Thyroid gland (tissue), 4 donors: ENCODE results near the gene AUH. TPM values are rescaled to one million over a fixed set of nuclear protein-coding genes. Genes with fewer than 3 reads are reported as not detected.
"Not testable (repeated sequence)": the region's sequence is repeated elsewhere in the genome, so short reads cannot be mapped to it uniquely, and the experiment has no call there.

Source experiments
- DNase-seq, 2 donors: peaks; one replicate each; pipeline ENCODE4 v3.0.0-alpha.2; 2019
- H3K27ac ChIP-seq, 3 donors: fragments of 200-600 bp; sonication (generic); 1 replicate in 2 of 3; 2 replicates in 1 of 3; pipeline ENCODE4 v1.5.1; 2016 to 2019; ENCODE audit warnings: mild to moderate bottlenecking in 1 of 3, moderate library complexity in 1 of 3
- H3K27me3 ChIP-seq: fragments of 200-600 bp; sonication (generic); one replicate; pipeline ENCODE4 v1.5.1; 2019
- H3K36me3 ChIP-seq, 2 donors: fragments of 200-600 bp; sonication (generic); one replicate each; pipeline ENCODE4 v1.5.1; 2016 to 2019
- H3K4me1 ChIP-seq, 2 donors: fragments of 200-600 bp; sonication (generic); one replicate each; pipeline ENCODE4 v1.5.1; 2017 to 2019
- H3K4me3 ChIP-seq, 3 donors: fragments of 200-600 bp; sonication (generic); replicated peaks in 1 of 3; 1 replicate in 2 of 3; 2 replicates in 1 of 3; pipeline ENCODE4 v1.5.1; 2016; ENCODE audit warnings: mild to moderate bottlenecking in 1 of 3
- H3K9me3 ChIP-seq: fragments of 200-600 bp; sonication (generic); one replicate; pipeline ENCODE4 v1.5.1; 2017
- POLR2A ChIP-seq, 2 donors: fragments of 450-650 bp; IDR thresholded peaks; one replicate each; pipeline ENCODE4 v1.6.1; 2017; ENCODE audit warnings: antibody characterized with exemption in 2 of 2, mild to moderate bottlenecking in 2 of 2, moderate library complexity in 1 of 2
- WGBS, 2 donors: methylation state at CpG; one replicate each; pipeline ENCODE4 v1.1.5; 2017; 5-methylcytosine and 5-hydroxymethylcytosine counted together
- intact Hi-C: fragments of 100-400 bp; cut with DNase I; formaldehyde crosslinking; loops from one replicate; pipeline ENCODE4 v1.15.1; 2023
- total RNA-seq, 4 donors: library from RNA; depleted of rRNA; stranded (reverse); fragments of >200 nt; gene quantifications; one replicate each; pipeline ENCODE4 v1.2.3, GENCODE V29; 2016
- TF ChIP-seq, protein P1 (sequence below), 6 experiments: fragments of 200-600 bp in 3 of 6; fragments of 450-650 bp in 3 of 6; sonication (generic) in 3 of 6; IDR thresholded peaks; one replicate each; pipeline ENCODE4 v1.5.1; 2016 to 2019; ENCODE audit warnings: antibody characterized with exemption in 6 of 6, mild to moderate bottlenecking in 2 of 6, inconsistent platforms in 1 of 6, moderate library complexity in 1 of 6

AUH gene
- total RNA-seq, 4 donors from 2014 or later: 57.1 to 83.5 (median 65.2) TPM

- no peak for DNase-seq
- no peak for TF ChIP-seq POLR2A (IDR thresholded peaks at IDR 0.05)
- TF ChIP-seq, protein P1, sequence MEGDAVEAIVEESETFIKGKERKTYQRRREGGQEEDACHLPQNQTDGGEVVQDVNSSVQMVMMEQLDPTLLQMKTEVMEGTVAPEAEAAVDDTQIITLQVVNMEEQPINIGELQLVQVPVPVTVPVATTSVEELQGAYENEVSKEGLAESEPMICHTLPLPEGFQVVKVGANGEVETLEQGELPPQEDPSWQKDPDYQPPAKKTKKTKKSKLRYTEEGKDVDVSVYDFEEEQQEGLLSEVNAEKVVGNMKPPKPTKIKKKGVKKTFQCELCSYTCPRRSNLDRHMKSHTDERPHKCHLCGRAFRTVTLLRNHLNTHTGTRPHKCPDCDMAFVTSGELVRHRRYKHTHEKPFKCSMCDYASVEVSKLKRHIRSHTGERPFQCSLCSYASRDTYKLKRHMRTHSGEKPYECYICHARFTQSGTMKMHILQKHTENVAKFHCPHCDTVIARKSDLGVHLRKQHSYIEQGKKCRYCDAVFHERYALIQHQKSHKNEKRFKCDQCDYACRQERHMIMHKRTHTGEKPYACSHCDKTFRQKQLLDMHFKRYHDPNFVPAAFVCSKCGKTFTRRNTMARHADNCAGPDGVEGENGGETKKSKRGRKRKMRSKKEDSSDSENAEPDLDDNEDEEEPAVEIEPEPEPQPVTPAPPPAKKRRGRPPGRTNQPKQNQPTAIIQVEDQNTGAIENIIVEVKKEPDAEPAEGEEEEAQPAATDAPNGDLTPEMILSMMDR (IDR thresholded peaks at IDR 0.05): no peak
- Histone ChIP-seq H3K36me3 (no peaks in the 10 kb centered on the region), H3K27me3 (no peaks in the 10 kb centered on the region), H3K9me3 (no peaks in the 10 kb centered on the region), H3K27ac (no peak overlapping the region), H3K4me3 (no peak overlapping the region), H3K4me1 (peaks cover 3 to 10% of the 10 kb centered on the region in 2 donors)
- intact Hi-C loops: no loop called here
These were observed 158.9 kb downstream of the AUH start for GRCh38 chr9:91202736-91203283.

- no peaks in the 10 kb centered on the region for H3K9me3 ChIP-seq
- H3K36me3 ChIP-seq: no peaks in the 10 kb centered on the region
- no peak overlapping the region for H3K27ac ChIP-seq
- TF ChIP-seq, protein P1 (IDR thresholded peaks at IDR 0.05): no peak
- no peak for TF ChIP-seq POLR2A (IDR thresholded peaks at IDR 0.05)
- H3K4me3 ChIP-seq: no peak overlapping the region
- no peaks in the 10 kb centered on the region for H3K27me3 ChIP-seq
- no peak for DNase-seq
- intact Hi-C loops: no loop called here
- peaks cover 0 to 8% of the 10 kb centered on the region in 2 donors for H3K4me1 ChIP-seq
- WGBS, 2 donors: 97% methylated on average over 2 of the region's 2 CpGs
These were observed 160.9 kb downstream of the AUH start for GRCh38 chr9:91200692-91201336.

DNA sequence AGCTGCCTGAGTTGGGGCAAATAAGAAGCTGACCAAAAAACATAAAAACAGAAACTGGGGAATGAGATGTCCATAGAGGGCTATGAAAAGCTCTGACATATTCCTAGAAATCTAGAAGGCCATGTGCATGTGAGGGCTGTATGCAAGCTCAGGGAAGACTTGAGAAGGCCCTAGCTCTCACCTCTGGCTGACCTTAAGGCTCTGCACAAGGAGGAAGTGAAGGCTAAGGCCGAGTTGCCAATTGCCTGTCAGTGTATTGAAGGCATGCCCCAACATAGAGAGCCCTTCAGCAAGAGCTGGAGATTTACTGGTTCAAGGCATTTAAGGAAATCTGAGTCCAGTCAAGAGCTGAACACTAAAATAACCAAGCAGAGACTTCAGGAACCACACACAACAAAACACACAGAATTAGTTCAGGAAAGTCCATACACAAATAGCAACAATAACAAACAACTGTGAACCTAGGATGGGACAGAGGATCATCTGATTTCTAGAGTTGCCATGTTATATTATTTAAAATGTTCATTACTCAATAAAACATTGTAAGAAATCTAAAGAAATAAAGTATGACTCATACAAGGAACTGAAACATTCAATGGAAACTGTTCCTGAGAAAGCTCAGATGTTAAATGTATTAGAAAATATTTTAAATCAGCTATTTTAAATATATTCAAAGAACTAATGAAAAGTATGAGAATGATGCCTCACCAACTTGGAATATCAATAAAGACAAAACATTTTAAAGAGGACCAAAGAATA, 161.8 kb downstream of the AUH start:
- H3K36me3 ChIP-seq: no peaks in the 10 kb centered on the region
- no peak overlapping the region for H3K27ac ChIP-seq
- no peaks in the 10 kb centered on the region for H3K9me3 ChIP-seq
- H3K4me3 ChIP-seq: no peak overlapping the region
- H3K4me1 ChIP-seq: peaks cover 0 to 15% of the 10 kb centered on the region in 2 donors
- no peak for TF ChIP-seq POLR2A (IDR thresholded peaks at IDR 0.05)
- TF ChIP-seq, protein P1 (IDR thresholded peaks at IDR 0.05): no peak
- WGBS, 2 donors: 29 to 64% methylated on average over 1 of the region's 1 CpG
- intact Hi-C loops: loop anchor here (10.0 kb wide), 1 partner anchor 225 kb away; the partner anchor contains the start of gene NFIL3
- no peak for DNase-seq
- no peaks in the 10 kb centered on the region for H3K27me3 ChIP-seq

- H3K27me3 ChIP-seq, H3K9me3 ChIP-seq, DNase-seq, H3K4me3 ChIP-seq, H3K36me3 ChIP-seq, H3K27ac ChIP-seq: not testable (repeated sequence)
- peaks cover 9 to 25% of the 10 kb centered on the region in 2 donors for H3K4me1 ChIP-seq
- 97 to 98% methylated on average over 5 of the region's 5 CpGs for WGBS, 2 donors
- intact Hi-C loops: loop anchor here (10.0 kb wide), 1 partner anchor 226 kb away; the partner anchor contains the start of gene NFIL3
These were observed 162.8 kb downstream of the AUH start for GRCh38 chr9:91198881-91199280.

DNA sequence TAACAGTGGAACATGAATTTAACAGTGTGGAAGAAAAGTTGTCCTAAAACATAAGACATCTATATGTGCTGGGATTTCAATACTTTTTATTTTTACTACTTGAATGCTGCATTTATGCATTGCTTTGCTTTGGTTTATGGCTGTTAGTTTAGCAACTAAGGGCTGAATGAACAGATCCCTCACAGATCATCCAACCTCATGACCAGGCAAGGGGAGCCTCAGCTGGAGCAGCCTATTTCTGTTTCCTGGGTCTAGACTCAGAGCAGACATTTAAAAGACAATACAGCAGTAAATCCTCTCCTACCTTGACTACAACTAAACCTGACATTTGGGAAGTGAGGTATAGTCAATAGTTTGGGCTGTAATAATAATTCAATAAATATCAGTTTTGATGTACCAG, 163.3 kb downstream of the AUH start:
- Histone ChIP-seq H3K27ac (no peak overlapping the region), H3K36me3 (no peaks in the 10 kb centered on the region), H3K4me3 (no peak overlapping the region), H3K4me1 (peaks cover 10 to 30% of the 10 kb centered on the region in 2 donors), H3K27me3 (no peaks in the 10 kb centered on the region), H3K9me3 (no peaks in the 10 kb centered on the region)
- DNase-seq: no peak
- intact Hi-C loops: loop anchor here (10.0 kb wide), 1 partner anchor 226 kb away; the partner anchor contains the start of gene NFIL3
- TF ChIP-seq, protein P1 (IDR thresholded peaks at IDR 0.05): no peak
- TF ChIP-seq POLR2A (IDR thresholded peaks at IDR 0.05): no peak
